Stimulated activated CD4-positive, alpha-beta T cell treated with anti-CD3 and anti-CD28 coated beads, TNF-alpha, amount 100 ng/mL, for 48 hours (primary cell): ENCODE measurements around the gene CZIB.

Source experiments
- DNase-seq, 3 donors: peaks; one replicate each; pipeline ENCODE4 v3.0.0-alpha.2; 2020; ENCODE audit warnings: low read depth in 3 of 3

CZIB gene

DNA sequence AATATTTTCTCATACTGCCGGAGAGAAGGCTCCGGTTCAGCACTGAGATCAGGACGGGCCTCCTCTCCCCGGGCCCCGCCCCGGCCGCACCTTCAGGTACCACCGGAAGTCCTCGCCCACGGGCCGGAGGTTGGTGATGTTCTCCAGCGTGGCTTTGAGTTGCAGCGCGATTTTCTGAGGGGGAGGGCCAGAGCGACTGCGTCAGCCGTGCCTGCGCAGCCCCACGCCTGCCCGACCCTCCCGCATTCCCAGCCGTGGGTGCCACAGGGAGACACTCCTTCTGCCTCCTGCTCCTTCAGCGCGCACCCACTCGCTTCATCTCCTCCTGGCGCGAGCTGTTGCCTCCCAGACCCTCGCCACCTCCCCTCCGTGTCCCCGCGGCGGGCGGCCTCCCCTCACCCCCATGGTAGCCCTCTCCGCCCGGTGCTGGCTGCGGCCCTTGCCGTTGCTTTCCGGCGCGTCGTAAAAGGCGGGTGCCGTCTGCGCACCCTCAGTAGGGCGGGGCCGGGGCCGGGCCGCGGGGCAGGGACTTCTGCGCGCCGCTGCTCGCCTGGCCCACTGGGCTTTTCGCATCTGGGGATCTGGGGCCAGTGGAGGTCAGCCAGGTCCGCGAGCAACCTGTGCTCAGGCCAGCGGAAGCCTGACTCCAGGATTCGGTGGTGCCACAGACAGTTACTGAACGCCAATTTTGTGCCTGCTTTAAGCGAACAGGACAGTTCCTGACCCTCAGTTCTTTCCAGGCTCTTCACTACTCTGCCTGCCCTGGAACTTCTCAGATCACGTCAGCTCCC is at the start of gene CZIB:
Gene CZIB (minus strand): TSS at position 464 of the 791 bp plus-strand sequence. CDS start 59 bp downstream, at position 405.
- peak; percentile 89 to 98 (median 94) for DNase-seq

DNA sequence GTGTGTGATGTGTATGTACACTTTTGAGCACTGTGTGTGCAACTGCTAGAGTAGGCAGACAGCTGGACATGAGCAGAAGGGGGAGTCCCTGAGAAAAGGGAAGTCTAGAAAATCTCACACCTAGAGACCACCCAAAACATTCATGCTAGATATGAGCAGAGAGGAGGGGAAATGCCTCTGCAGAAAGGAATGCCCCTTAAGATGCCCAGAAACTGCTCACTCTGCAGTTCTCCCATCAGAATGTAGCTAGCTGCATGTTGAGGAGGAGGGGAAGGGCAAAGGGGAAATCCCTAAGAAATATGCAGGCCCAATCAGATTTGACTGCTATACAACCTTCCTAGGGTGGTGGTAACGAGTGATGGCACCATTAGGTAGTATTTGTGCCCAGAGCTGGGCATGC is 49.7 kb upstream of the CZIB start:
- no peak for DNase-seq

DNA sequence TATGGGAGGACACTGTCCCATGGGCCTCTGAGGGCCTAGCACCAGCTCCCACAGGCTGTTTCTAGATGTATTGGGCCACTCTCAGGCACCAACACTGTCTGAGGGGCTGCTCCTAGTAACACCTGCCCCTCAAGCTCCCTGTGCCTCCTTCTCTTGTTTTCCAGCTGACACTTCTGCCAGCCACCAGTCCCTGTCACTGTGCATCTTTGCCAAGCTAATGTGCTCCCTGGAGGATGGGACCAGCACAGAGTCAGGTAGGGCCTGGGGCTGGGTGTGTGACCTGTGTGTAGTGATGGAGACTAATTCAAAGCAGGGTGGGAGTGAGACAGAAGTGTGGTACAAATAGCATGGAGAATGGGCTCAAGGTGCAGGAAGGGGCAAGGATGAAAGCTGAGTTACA is 47.3 kb upstream of the CZIB start:
- no peak for DNase-seq

DNA sequence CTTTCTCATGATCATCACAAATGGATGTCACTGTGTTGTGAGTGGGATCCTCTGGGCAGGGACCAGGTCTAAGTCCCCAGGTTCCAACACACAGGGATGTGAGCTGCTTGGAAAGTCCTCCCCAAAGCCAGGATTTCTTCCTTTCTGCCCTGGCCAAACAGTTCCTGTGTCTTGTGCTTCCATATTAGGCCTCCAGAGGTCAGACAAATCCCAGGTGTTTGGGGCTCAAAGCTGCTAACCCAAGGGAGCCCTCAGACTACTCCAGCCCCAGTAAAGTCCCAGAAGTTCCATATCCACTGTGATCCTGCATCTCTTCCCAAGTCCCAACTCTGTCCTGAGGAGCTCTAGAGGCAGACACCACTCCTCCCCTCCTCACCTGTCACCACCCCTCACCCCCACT is 45.6 kb upstream of the CZIB start:
- no peak for DNase-seq

DNA sequence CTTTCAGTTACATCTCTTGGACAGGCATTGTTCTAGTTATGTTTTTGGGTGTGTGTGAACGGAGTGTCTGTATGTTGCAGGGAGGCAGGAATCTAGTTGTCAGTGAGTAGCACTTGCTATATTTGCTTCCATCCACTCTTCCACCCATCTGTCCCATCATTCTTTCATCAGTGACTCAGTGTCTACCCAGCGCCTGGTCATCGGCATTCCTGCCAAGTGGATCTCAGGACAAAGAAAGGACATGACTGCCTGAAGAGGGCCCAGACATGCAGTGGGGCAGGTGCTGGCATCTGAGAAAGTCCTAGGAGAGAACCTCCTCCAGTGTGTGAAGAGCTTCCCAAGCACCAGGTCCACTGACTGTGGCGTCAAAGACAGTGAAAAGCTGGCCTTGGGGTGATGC is 45.1 kb upstream of the CZIB start:
- DNase-seq = no peak

DNA sequence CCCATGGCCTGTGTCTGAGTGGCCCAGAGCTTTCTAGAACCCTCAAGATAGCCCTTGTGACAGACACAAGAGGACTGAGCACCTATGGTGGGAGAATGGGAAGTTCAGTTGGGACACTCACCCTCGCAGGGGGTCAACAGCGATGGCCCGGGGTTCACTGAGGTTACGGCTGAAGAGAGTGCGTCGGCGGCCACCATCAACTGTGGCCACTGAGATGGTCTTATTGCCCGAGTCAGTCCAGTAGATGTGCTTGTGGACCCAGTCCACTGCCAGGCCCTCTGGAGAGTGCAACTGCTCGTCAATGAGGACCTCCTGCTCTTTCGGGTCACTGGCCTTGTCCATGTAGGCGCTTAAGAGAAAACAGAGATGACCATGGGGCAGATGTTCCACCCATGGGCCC is 43.6 kb upstream of the CZIB start:
- DNase-seq = no peak

DNA sequence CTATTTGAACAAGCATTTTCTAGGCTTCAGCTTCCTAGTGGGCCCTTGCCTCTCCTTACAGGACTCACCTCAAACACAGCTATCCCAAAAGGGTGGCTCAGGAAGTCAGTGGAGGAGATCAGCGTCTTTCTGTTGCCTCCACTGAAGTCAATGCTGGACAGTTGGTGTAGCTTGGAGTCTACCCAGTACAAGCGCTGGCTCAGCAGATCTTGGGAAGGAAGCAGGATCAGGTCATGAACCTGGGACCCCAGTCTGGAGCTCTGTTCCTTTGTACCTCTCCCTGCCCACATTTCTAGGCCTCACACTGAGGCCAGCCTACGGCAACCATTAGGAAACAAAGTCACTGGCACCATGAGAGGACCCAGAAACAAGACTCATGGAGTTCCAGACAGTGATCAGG is 41.6 kb upstream of the CZIB start:
- no peak for DNase-seq

DNA sequence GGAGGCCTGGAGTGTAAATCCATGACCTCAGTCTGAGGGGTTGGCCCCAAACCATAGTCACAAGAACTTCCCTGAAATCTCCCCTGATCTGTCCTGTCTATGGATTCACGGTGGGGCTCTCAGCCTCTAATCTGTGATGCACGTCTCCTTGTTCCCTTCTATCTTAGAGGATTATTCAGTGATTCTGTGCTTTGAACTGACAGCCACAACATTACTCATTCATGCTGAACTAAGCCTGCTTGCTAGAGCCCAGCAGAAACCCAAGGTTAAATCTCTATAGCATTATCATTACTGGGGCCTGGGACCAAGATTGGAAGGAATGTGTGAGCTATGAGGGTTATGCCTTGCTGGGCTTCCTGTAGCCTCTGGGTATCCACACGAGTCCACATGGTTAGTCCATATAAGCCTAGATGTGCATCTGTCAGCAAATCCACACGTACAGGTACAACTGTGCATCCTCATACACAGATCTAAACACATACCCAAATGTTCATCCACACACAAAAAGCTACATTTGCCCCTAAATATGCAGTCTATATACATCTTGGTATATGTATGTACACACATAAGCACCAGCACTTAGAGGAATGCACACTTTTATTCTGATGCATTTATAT is 40.3 kb upstream of the CZIB start:
- no peak for DNase-seq

DNA sequence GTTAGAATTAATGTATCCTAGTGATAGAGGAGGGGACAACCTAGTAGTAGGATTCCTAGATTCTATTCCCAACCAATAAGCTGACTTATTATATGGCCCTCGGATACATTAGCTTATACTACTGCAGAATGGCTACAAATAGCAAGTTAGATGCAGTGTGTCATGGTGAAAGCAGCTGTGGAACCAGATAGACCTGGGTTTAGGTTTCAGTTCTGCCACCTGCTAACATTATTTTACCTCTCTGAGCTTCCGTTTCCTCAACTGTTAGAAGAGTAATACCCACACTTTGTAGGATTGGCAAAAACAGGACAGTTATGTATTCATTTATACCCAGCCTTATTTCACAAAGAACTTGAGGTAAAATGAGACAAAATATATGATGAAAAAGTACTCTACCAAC is 39.5 kb upstream of the CZIB start:
- DNase-seq = no peak

DNA sequence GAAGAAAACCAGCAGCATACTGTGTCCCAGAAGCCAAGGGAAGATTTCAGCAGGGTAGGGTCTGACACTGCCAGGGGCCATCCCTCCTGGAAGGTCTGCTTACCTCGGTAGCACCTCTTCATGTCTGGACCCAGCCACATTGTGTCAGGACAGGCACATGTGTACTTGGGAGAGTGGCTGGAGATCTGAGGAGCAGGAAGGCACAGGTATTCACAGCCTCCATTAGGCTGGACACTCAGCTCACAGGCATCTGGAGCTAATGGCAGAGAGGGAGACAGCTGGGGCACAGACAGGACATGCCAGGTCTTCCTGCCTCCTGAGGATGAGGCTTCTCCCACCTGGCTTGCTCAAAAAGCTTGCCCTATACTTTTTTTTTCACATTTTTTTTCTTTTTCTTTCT is 37.8 kb upstream of the CZIB start:
- no peak for DNase-seq

DNA sequence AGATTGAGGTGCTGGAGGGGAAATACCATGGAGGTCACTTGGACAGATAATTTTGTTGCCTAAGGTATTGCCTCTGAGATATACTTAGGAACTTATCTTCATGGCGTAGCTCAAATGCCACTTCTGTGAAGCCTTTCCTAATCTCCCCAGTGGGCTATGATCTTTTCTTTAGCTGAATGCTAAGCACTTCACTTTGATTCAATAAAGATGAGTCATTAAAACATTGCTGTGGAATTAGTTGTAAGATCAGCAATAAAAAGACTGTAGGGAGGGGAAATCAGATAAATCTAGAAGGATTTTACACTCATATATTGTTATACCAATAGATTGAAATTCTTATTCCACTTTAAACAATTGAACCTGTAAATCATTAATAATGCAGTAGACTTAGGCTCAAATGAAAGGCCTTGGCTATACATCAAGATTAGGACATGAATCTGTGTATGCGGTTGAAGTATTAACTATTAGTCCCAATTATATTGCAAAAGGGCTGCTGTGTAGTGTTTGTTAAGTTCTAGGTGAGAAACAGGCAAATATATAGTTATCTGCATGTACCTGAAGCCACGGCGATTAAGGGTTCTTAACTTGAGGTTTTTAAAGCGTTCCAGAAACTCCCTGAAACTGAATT is 37.1 kb upstream of the CZIB start:
- DNase-seq = no peak

DNA sequence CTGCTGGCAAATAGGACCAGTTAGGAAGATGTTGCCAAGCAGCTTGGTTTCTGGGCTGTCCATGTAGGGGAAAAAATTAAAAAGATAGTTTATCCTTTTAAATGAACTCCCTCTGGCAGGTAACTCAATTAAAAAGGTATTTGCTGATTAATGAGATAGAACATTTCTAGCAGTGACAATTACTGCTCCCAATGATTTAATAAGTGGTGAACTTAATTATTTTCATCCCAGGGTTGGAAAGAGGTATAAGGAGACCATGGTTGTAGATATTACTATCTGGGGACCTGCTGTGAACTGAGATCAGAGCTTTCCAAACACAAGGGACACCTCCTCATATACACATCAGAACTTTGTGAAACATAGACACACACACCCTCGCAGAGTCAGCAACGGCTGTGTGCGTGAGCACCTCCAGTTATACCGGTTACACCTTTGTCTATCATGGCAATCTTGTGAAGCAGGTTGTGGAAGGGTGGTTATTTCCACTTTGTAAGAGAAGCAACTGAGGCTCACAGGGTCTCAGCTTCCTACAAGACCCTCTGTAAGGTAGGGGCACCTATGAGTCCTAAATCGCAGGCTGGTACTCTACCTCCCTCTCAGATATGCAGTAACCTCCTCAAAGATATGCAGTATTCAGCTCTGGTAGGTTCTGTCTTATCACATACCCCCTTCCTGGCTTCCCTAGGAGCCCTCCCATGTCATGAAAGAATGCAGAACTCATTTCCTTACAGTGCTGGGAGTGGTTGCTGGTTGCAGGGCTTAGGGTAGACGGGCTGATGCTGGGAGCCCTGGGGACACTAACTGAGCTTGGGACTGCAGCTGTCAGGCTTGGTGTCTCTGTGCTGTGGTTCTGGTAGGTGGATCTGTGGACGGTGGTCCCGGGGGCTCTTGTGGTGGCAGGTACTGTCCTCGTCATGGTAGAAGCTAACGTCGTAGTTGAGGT is 36.3 kb upstream of the CZIB start:
- DNase-seq = no peak

DNA sequence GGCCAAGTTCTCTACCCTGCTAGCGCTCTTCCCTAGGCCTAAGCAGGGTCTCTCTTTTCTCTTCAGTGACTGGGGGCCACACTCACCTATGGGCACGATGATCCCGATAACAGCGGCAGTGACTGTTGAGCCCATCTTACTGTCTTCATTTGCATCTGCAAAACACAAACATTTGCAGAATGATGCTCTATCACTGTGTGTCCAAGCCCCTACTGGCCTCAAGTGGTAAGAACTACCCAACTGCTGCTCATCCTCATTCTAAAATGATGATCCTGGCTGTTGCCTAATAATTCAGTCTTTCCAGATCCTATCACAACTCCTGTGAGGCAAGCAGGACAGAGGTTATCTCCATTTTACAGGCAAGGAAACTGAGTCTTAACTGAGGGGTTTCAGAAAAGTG is 34.6 kb upstream of the CZIB start:
- DNase-seq = no peak

DNA sequence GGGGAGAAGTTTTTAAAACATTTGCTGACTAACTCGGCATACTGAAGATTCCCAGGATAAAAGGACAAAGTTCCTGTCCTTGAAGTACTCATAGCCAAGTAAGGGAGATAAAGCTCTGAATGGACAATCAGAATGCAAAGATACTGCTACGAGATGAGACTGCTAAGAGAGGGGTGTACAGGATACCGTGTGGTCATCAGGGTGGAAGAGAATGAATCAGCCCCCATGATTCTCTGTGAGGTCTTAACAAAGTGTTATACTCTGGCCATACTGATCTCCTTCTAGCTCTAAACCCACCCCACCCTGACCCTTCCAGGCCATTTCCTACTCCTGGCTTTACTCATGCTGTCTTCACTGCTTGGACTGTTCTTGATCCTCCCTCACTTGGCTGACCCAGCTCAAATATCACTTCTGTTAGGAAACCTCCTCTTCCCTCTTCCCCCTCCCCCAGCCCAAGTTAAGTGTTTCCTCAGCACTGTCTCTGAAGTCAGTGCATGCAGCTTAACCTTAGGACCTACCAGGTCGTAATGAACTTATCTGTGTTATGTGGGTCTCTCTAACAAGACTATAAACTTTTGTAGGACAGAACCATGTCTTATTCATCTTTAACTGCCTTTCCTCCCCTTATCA is 33.7 kb upstream of the CZIB start:
- no peak for DNase-seq

DNA sequence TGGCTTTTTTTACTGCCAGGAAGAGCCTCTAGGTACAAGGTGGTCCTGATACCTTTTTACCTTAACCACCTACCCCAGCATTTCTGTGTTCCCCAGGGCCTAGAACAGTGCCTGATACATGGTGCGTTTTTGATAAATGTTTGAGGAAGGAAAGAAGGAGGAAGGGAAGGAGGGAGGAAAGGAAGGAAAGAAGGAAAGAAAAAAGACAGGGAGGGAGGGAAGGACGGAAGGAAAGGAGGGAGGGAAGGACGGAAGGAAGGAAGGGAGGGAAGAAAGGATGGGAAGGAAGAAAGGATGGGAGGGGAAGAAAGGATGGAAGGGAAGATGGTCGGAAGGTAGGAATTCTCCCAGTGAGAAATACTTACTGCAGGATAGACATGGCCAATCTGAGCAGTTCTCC is 29.9 kb upstream of the CZIB start:
- no peak for DNase-seq

DNA sequence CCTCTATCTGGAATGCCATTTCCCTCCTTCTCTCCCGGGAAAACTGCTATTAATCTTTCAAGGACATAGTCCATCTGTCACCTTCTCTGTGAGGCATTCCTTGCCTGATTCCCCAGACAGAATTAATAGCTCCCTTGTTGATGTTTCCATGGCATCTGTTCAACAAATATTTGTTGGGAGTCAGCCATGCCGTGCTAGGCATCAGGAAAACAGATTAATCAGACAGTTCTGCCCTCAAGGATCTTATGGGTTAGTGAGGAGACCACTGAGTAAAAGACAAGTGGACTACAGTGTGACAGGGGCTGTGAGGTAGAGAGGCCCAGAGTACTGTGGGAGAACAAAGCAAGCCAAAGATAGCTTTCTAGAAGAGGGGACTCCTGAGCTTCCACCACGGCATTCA is 29.3 kb upstream of the CZIB start:
- DNase-seq = no peak

DNA sequence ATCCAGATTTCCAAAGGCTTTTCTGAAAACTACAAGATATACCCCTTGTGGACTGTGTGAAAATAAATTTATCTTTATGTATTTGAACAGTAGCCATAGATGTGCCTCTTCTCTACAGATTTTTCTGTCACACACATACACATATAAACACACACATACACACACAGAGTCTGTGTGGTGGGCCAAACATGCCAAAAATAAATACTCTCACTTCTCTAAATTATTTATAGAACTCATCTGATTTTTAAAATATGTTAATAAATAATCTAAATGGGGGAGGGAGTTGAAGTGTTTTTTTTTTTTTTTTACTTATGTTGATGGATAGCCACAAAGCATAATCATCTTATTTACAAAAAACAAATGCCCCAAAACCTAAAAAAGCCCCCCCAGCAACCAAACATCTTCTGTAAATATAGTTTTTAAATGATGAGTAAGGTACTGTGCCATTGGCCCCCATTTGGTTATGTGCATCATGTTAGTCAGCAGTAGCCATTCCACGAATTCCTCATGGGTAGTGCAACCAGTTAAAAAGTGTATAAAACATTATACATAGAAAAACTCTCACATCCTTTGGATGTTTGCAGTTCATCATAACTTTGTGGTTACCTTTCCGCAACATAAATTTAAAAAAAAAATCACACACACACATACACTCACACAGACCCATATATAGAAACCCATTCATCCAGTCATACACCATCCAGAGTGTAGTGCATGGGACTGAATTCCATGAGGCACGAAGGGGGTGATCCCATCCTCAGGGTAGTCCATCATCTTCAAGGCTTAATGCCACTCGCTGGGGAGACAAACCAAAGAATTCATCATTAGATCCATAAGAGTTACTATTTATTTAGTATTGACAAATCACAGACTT is 26.1 kb upstream of the CZIB start:
- DNase-seq = no peak

DNA sequence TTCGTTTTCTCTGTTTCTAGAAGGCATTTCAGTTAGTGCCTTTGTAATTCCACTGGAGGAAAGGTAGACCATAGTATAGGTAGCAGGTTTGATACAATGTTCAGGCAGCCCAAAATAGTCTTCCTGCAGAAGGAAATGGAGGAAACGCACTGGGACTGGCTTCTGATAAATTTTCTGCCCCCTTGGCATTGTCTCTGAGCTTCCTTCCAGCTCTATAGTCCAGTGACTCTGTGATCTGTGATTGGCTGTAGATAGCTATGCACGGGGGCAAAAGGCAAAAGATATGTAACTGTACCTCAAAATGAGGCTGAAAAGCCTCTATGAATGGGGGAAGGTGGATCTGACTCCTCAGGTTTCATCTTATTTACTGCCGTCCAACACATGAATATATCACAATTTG is 23.7 kb upstream of the CZIB start:
- DNase-seq = no peak

DNA sequence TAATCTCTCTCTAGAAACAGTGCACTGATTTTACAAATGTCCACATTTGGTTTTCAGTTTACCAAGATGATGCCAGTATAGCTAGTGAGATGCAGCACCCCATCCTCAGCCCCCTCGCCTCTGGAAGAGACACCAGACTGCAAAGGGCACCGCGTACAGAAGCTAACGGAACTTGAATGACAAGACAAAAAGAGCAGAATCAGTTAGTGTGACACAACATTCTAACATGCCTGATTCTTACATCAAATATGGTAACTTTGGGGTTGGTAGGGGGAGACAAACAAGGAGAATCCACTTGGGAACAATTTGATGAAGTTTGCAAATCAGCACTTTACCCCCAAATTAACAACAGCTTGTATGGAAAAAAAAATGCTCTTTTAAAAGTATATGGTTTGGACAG is 21.9 kb upstream of the CZIB start:
- DNase-seq = no peak

DNA sequence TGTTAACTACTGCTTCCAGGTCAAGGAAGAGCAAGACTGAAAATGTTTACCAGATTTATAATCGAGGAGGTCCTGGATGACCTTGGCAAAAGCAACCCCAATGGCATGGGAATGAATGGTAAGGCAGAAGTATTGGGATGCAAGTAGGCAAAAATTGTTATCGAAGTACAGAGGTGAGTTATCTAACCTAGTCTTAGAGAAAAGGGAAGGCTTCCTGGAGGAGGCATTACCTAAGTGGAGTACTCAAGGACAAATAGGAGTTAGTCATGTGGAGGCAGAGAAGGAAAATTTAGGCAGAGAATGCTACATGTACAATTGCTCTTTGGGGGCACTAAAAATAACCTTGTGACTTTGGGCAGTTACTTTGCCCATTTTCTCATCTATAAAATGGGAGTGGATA is 21.4 kb upstream of the CZIB start:
- no peak for DNase-seq
